A549 (cell line): ENCODE results near the gene SLCO4A1.

Source experiments
- CBX8 ChIP-seq: fragments of 200-600 bp; sonication (generic); IDR thresholded peaks from 2 replicates; pipeline ENCODE4 v1.6.1; 2016
- EHMT2 ChIP-seq: fragments of 200-600 bp; sonication (generic); IDR thresholded peaks from 2 replicates; pipeline ENCODE4 v1.6.1; 2016; ENCODE audit warnings: antibody characterized with exemption, low read depth, mild to moderate bottlenecking, moderate library complexity
- ESRRA ChIP-seq: fragments of 150-350 bp; IDR thresholded peaks from 2 replicates; pipeline ENCODE4 v1.6.1; 2014; ENCODE audit warnings: mild to moderate bottlenecking, low read length, borderline replicate concordance
- KDM5A ChIP-seq: fragments of 200-600 bp; sonication (generic); IDR thresholded peaks from 2 replicates; pipeline ENCODE4 v1.6.1; 2016; ENCODE audit warnings: antibody characterized with exemption, mild to moderate bottlenecking
- MAFK ChIP-seq: fragments of 450-650 bp; IDR thresholded peaks from 2 replicates; pipeline ENCODE4 v1.6.1; 2014; ENCODE audit not compliant: partially characterized antibody
- POLR2A ChIP-seq: IDR thresholded peaks from 2 replicates; pipeline ENCODE4 v1.6.1; 2012; ENCODE audit warnings: mild to moderate bottlenecking, low read length
- RCOR1 ChIP-seq: fragments of 150-350 bp; IDR thresholded peaks from 2 replicates; pipeline ENCODE4 v1.6.1; 2014; ENCODE audit warnings: antibody characterized with exemption, low read length, low read depth
- TF ChIP-seq, protein P1 (sequence below): fragments of >200 bp; sonication (Bioruptor Twin); formaldehyde crosslinking; IDR thresholded peaks from 3 replicates; pipeline ENCODE4 v1.5.1; 2016
- TF ChIP-seq, protein P2 (sequence below): fragments of 250-450 bp; sonication (Bioruptor Pico); IDR thresholded peaks from 2 replicates; pipeline ENCODE4 v1.5.0; 2021; ENCODE audit warnings: mild to moderate bottlenecking, moderate library complexity, borderline replicate concordance
- TF ChIP-seq, protein P3 (sequence below): fragments of 200-600 bp; sonication (generic); IDR thresholded peaks from 2 replicates; pipeline ENCODE4 v1.6.1; 2016; ENCODE audit warnings: antibody characterized with exemption, mild to moderate bottlenecking, moderate library complexity

DNA sequence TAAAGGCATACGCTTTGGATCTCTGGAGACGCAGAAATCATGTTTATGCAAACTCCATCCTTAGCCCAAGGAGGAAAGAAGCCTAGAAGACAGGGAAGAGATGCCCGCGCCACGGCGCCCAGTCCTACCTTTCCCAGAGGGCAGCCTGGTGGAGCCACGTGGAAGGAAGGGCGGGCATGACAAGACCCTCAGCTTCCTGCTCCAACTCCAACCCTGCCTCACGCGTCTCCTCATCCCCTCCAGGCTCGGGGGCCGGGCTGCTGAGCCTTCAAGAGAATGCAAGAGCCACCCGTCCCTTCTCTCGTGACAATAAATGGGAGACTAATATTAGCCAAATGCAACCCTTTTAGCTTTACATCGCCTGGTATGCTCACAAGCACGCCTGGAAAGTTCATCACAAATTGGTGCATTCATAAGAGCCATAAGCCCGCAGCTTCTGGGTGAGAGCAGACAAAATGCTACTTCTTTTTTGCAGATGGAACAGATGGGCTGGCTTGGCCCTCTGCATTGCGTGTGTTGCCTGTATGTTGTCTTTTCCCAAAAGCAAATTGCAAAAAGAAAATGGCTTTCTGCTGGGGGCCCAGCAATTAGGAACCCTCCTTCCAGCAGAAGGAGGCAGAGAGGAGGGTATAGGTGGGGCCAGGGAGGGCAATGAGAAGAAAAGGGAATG lies 58.1 kb downstream of the SLCO4A1 start:
- TF ChIP-seq, protein P1, sequence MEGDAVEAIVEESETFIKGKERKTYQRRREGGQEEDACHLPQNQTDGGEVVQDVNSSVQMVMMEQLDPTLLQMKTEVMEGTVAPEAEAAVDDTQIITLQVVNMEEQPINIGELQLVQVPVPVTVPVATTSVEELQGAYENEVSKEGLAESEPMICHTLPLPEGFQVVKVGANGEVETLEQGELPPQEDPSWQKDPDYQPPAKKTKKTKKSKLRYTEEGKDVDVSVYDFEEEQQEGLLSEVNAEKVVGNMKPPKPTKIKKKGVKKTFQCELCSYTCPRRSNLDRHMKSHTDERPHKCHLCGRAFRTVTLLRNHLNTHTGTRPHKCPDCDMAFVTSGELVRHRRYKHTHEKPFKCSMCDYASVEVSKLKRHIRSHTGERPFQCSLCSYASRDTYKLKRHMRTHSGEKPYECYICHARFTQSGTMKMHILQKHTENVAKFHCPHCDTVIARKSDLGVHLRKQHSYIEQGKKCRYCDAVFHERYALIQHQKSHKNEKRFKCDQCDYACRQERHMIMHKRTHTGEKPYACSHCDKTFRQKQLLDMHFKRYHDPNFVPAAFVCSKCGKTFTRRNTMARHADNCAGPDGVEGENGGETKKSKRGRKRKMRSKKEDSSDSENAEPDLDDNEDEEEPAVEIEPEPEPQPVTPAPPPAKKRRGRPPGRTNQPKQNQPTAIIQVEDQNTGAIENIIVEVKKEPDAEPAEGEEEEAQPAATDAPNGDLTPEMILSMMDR: no peak
- TF ChIP-seq POLR2A: no peak
- TF ChIP-seq ESRRA: no peak
- TF ChIP-seq MAFK: no peak
- no peak for TF ChIP-seq EHMT2
- TF ChIP-seq, protein P2, sequence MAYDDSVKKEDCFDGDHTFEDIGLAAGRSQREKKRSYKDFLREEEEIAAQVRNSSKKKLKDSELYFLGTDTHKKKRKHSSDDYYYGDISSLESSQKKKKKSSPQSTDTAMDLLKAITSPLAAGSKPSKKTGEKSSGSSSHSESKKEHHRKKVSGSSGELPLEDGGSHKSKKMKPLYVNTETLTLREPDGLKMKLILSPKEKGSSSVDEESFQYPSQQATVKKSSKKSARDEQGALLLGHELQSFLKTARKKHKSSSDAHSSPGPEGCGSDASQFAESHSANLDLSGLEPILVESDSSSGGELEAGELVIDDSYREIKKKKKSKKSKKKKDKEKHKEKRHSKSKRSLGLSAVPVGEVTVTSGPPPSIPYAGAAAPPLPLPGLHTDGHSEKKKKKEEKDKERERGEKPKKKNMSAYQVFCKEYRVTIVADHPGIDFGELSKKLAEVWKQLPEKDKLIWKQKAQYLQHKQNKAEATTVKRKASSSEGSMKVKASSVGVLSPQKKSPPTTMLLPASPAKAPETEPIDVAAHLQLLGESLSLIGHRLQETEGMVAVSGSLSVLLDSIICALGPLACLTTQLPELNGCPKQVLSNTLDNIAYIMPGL: no peak
- no peak for TF ChIP-seq CBX8
- TF ChIP-seq KDM5A: no peak
- TF ChIP-seq, protein P3, sequence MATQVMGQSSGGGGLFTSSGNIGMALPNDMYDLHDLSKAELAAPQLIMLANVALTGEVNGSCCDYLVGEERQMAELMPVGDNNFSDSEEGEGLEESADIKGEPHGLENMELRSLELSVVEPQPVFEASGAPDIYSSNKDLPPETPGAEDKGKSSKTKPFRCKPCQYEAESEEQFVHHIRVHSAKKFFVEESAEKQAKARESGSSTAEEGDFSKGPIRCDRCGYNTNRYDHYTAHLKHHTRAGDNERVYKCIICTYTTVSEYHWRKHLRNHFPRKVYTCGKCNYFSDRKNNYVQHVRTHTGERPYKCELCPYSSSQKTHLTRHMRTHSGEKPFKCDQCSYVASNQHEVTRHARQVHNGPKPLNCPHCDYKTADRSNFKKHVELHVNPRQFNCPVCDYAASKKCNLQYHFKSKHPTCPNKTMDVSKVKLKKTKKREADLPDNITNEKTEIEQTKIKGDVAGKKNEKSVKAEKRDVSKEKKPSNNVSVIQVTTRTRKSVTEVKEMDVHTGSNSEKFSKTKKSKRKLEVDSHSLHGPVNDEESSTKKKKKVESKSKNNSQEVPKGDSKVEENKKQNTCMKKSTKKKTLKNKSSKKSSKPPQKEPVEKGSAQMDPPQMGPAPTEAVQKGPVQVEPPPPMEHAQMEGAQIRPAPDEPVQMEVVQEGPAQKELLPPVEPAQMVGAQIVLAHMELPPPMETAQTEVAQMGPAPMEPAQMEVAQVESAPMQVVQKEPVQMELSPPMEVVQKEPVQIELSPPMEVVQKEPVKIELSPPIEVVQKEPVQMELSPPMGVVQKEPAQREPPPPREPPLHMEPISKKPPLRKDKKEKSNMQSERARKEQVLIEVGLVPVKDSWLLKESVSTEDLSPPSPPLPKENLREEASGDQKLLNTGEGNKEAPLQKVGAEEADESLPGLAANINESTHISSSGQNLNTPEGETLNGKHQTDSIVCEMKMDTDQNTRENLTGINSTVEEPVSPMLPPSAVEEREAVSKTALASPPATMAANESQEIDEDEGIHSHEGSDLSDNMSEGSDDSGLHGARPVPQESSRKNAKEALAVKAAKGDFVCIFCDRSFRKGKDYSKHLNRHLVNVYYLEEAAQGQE: no peak
- TF ChIP-seq RCOR1: no peak
